ENCODE results near the gene GALNT17. TPM values are rescaled to one million over a fixed set of nuclear protein-coding genes. Genes with fewer than 3 reads are reported as not detected.

The GALNT17 gene
- total and polyA plus RNA-seq, 12 donors, result 15.1 to 87.0 (median 55.4) TPM

DNA sequence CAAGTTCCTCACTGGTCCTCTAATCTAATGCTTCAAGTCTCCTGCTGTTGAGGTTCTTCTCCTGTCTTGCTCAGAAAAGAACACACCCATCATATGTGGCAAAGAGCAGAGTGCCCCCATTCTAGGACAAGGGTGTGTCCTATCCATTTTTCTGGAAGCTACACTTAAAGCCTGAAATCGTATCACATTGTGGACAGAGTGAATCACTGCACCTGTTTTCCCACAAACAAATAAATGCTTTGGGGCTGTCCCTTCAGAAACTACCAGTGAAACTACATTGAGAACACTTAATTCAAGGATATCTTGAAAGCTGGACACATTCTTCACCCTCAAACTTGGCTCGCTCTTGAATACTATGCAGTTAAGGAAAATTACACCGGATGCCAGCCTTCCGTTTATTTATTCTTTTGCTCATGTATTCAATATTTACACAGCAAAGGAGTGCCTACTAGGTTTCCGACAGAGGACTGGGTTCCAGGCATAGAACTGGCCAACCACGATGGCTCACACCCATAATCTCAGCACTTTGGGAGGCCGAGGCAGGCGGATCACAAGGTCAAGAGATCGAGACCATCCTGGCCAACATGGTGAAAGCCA is 473.0 kb downstream of the GALNT17 start:
- peaks cover 0 to 13% (median 0%) of the 10 kb centered on the region in 11 donors for H3K9me3 ChIP-seq
- no peak overlapping the region for H3K4me3 ChIP-seq
- intact Hi-C loops (cut with DNase I), result no loop called here
- no peaks in the 10 kb centered on the region for H3K27me3 ChIP-seq
- no peaks in the 10 kb centered on the region for H3K4me1 ChIP-seq
- TF ChIP-seq, protein P1, sequence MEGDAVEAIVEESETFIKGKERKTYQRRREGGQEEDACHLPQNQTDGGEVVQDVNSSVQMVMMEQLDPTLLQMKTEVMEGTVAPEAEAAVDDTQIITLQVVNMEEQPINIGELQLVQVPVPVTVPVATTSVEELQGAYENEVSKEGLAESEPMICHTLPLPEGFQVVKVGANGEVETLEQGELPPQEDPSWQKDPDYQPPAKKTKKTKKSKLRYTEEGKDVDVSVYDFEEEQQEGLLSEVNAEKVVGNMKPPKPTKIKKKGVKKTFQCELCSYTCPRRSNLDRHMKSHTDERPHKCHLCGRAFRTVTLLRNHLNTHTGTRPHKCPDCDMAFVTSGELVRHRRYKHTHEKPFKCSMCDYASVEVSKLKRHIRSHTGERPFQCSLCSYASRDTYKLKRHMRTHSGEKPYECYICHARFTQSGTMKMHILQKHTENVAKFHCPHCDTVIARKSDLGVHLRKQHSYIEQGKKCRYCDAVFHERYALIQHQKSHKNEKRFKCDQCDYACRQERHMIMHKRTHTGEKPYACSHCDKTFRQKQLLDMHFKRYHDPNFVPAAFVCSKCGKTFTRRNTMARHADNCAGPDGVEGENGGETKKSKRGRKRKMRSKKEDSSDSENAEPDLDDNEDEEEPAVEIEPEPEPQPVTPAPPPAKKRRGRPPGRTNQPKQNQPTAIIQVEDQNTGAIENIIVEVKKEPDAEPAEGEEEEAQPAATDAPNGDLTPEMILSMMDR (IDR thresholded peaks at IDR 0.05), result no peak
- H3K27ac ChIP-seq, result no peak overlapping the region
- WGBS, 2 donors, result 93 to 94% methylated on average over 9 of the region's 9 CpGs
- DNase-seq (no peak), ATAC-seq (no peak)
- H3K36me3 ChIP-seq, result no peaks in the 10 kb centered on the region

- H3K27me3 ChIP-seq, result no peaks in the 10 kb centered on the region
- TF ChIP-seq, protein P1 (IDR thresholded peaks at IDR 0.05), result no peak
- H3K9me3 ChIP-seq, result peaks cover 0 to 13% (median 0%) of the 10 kb centered on the region in 11 donors
- DNase-seq (no peak), ATAC-seq (no peak)
- intact Hi-C loops (cut with DNase I), result loop anchor here in 1 of 10 donors (10.0 kb wide), 1 partner anchor 347 kb away; no protein-coding TSS in a partner anchor
- H3K36me3 ChIP-seq, result no peaks in the 10 kb centered on the region
- peaks cover 0 to 33% (median 14%) of the 10 kb centered on the region in 9 donors for H3K4me1 ChIP-seq
- 80 to 89% methylated on average over 2 of the region's 2 CpGs for WGBS, 2 donors
- no peak overlapping the region for H3K4me3 ChIP-seq
- peak overlapping the region in 4 of 10 donors; percentile 59 to 85 (median 74) for H3K27ac ChIP-seq
Measured at GRCh38 chr7:71611986-71612385, 480.0 kb downstream of the GALNT17 start.

DNA sequence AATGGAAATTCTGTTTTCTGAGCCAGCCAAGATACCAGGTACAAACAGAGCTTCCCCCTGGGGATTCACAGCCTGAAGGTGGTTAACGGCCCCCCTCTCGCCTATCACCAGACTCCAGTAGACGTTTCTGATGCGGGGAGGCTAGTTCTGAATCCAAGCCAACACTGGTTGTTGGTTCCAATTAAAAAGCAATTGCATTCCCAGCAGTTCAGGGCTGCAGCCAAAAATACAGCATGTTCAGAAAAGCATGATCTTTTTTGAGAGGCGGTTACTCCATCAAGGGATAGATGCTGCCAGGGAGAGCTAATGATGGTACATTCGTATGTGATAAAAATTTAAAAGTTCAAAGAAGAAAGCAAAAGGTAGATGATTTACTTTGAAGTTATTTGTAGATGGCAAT is 481.0 kb downstream of the GALNT17 start:
- TF ChIP-seq, protein P1 (IDR thresholded peaks at IDR 0.05), result no peak
- H3K27me3 ChIP-seq, result no peaks in the 10 kb centered on the region
- H3K4me1 ChIP-seq, result peaks cover 0 to 33% (median 14%) of the 10 kb centered on the region in 9 donors
- ATAC-seq (peak in 5 of 8 donors; percentile 18 to 76 (median 53)), DNase-seq (peak in 1 of 2 donors; percentile 28)
- no peak overlapping the region for H3K4me3 ChIP-seq
- WGBS, 2 donors, result 10 to 16% methylated on average over 6 of the region's 6 CpGs
- peaks cover 0 to 7% (median 0%) of the 10 kb centered on the region in 11 donors for H3K9me3 ChIP-seq
- H3K36me3 ChIP-seq, result no peaks in the 10 kb centered on the region
- H3K27ac ChIP-seq, result peak overlapping the region in 8 of 10 donors; percentile 20 to 85 (median 79)
- intact Hi-C loops (cut with DNase I), result loop anchor here in 1 of 10 donors (10.0 kb wide), 1 partner anchor 348 kb away; no protein-coding TSS in a partner anchor

GRCh38 chr7:71613313-71613712 is 481.4 kb downstream of the GALNT17 start:
- intact Hi-C loops (cut with DNase I), result loop anchor here in 1 of 10 donors (10.0 kb wide), 1 partner anchor 349 kb away; no protein-coding TSS in a partner anchor
- Histone ChIP-seq H3K27ac (peak overlapping the region in 9 of 10 donors; percentile 20 to 85 (median 78)), H3K4me1 (peaks cover 0 to 33% (median 14%) of the 10 kb centered on the region in 9 donors), H3K9me3 (peaks cover 0 to 3% (median 0%) of the 10 kb centered on the region in 11 donors), H3K36me3 (no peaks in the 10 kb centered on the region), H3K27me3 (no peaks in the 10 kb centered on the region), H3K4me3 (no peak overlapping the region)
- 11 to 20% methylated on average over 3 of the region's 3 CpGs for WGBS, 2 donors
- ATAC-seq, result peak in 7 of 8 donors; percentile 34 to 67 (median 60)
- TF ChIP-seq, protein P1 (IDR thresholded peaks at IDR 0.05), result no peak
- no peak for DNase-seq
